Hepatocyte (in vitro differentiated cells): ENCODE data around the gene FTH1. TPM values are rescaled to one million over a fixed set of nuclear protein-coding genes. Genes with fewer than 3 reads are reported as not detected.

Source experiments
- DNase-seq: peaks from one replicate; pipeline ENCODE4 v3.0.0-alpha.2; 2016; ENCODE audit warnings: low spot score
- H2AFZ ChIP-seq: fragments of 200-600 bp; sonication (generic); 2 replicates; pipeline ENCODE4 v1.6.0; 2016; ENCODE audit warnings: antibody characterized with exemption, mild to moderate bottlenecking
- H3K27ac ChIP-seq: fragments of 200-600 bp; sonication (generic); 2 replicates; pipeline ENCODE4 v1.5.1; 2016; ENCODE audit warnings: mild to moderate bottlenecking
- H3K27me3 ChIP-seq: fragments of 200-600 bp; sonication (generic); 2 replicates; pipeline ENCODE4 v1.6.1; 2016
- H3K36me3 ChIP-seq: fragments of 200-600 bp; sonication (generic); replicated peaks from 2 replicates; pipeline ENCODE4 v1.5.1; 2016; ENCODE audit warnings: low read depth; ENCODE audit not compliant: insufficient read depth
- H3K4me1 ChIP-seq: fragments of 200-600 bp; sonication (generic); 2 replicates; pipeline ENCODE4 v1.5.1; 2016; ENCODE audit warnings: mild to moderate bottlenecking, moderate library complexity; ENCODE audit not compliant: insufficient read depth
- H3K4me2 ChIP-seq: fragments of 200-600 bp; sonication (generic); 2 replicates; pipeline ENCODE4 v1.6.0; 2016
- H3K4me3 ChIP-seq: fragments of 200-600 bp; sonication (generic); 2 replicates; pipeline ENCODE4 v1.5.1; 2016; ENCODE audit warnings: mild to moderate bottlenecking
- H3K79me2 ChIP-seq: fragments of 200-600 bp; sonication (generic); 2 replicates; pipeline ENCODE4 v1.6.0; 2017; ENCODE audit warnings: mild to moderate bottlenecking
- H3K9me2 ChIP-seq: fragments of 200-600 bp; sonication (generic); replicated peaks from 2 replicates; pipeline ENCODE4 v1.6.0; 2017; ENCODE audit warnings: mild to moderate bottlenecking; ENCODE audit not compliant: insufficient read depth
- H3K9me3 ChIP-seq: fragments of 200-600 bp; sonication (generic); 2 replicates; pipeline ENCODE4 v1.5.1; 2016; ENCODE audit warnings: low read depth, mild to moderate bottlenecking
- H4K20me1 ChIP-seq: fragments of 200-600 bp; sonication (generic); 2 replicates; pipeline ENCODE4 v1.6.0; 2016; ENCODE audit warnings: mild to moderate bottlenecking; ENCODE audit not compliant: insufficient read depth, poor library complexity, severe bottlenecking
- EZH2 ChIP-seq: fragments of 200-600 bp; sonication (generic); IDR thresholded peaks from 2 replicates; pipeline ENCODE4 v1.6.1; 2016; ENCODE audit warnings: antibody characterized with exemption, mild to moderate bottlenecking, borderline replicate concordance
- EZH2phosphoT487 ChIP-seq: fragments of 200-600 bp; sonication (generic); IDR thresholded peaks from one replicate; pipeline ENCODE4 v1.6.1; 2018; ENCODE audit warnings: antibody characterized with exemption, mild to moderate bottlenecking, low read depth, moderate library complexity; ENCODE audit not compliant: unreplicated experiment, severe bottlenecking
- WGBS: methylation state at CpG from one replicate; pipeline ENCODE4 v1.1.6; 2016; ENCODE audit warnings: low lambda C conversion rate; ENCODE audit errors: missing lambda C conversion rate; 5-methylcytosine and 5-hydroxymethylcytosine counted together
- polyA plus RNA-seq: library from polyadenylated mRNA; unstranded; fragments of >200 nt; fragmentation: Nextera tagmentation; extraction: Ambion mirVana; gene quantifications from 2 replicates; pipeline ENCODE4 v1.2.1, GENCODE V29; 2016
- total RNA-seq: library from RNA; depleted of rRNA; stranded (reverse); fragments of >200 nt; gene quantifications from 2 replicates; pipeline ENCODE4 v1.2.3, GENCODE V29; 2014
- TF ChIP-seq, protein P1 (sequence below): fragments of 200-600 bp; sonication (generic); IDR thresholded peaks from 2 replicates; pipeline ENCODE4 v1.5.1; 2016; ENCODE audit warnings: antibody characterized with exemption, mild to moderate bottlenecking; ENCODE audit not compliant: poor library complexity

Gene FTH1
- total and polyA plus RNA-seq, 2 experiments from 2014 or later = 1,071 to 8,694 TPM

DNA sequence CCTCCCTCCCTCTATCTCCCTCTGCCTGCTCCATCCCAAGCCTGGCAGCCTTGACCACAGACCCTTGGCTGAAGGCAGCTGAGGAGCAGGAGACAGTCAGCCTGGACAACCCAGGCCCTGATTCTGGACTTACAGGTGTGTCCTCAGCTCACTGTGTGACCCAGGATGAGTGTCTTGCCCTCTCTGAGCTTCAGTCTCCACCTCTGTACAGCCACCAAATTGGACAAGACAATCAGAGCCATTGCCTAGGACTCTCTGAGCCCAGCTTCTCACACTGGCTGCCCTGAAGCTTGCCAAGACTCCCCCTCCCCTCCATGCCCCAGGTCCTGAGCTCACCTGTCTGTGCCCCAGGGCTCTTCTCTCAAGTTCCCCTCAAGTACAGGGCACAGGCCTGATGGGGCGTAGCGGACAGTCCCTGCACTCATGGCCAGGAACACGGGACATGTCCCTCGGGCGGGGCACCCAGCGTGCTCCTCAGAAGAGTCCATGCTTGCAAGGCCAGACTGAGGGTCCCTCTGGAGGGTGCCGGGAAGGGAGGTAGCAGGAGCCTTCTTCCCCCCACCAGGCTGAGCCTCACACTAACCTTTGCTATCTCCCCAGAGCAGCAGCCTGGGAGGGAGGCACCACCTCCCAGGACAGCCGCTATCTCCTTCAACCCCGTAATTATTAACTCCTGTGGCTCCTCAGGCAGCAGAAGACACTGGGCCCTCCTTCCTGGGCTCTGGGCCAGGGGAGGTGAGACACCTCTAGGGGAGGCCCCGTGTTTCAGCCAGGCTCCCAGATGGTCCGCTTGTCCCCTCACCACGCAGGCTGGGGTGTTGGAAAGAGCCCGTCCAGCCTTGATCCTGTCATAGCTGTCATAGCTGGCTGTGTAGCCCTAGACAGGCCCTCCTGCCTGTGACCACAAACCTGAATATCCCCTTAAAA is 47.5 kb downstream of the FTH1 start:
- DNase-seq = peak; percentile 64
- H3K9me3 ChIP-seq = no peaks in the 10 kb centered on the region
- peaks cover 42% of the 10 kb centered on the region for H3K4me1 ChIP-seq
- peak overlapping the region; percentile 61 for H3K27ac ChIP-seq
- H3K4me3 ChIP-seq = no peak overlapping the region
- peak overlapping the region; percentile 57 for H3K4me2 ChIP-seq
- H3K27me3 ChIP-seq = no peaks in the 10 kb centered on the region
- H2AFZ ChIP-seq = no peak overlapping the region
- H3K79me2 ChIP-seq = peaks cover 18% of the 10 kb centered on the region
- no peak for TF ChIP-seq EZH2
- no peak for TF ChIP-seq EZH2phosphoT487
- TF ChIP-seq, protein P1, sequence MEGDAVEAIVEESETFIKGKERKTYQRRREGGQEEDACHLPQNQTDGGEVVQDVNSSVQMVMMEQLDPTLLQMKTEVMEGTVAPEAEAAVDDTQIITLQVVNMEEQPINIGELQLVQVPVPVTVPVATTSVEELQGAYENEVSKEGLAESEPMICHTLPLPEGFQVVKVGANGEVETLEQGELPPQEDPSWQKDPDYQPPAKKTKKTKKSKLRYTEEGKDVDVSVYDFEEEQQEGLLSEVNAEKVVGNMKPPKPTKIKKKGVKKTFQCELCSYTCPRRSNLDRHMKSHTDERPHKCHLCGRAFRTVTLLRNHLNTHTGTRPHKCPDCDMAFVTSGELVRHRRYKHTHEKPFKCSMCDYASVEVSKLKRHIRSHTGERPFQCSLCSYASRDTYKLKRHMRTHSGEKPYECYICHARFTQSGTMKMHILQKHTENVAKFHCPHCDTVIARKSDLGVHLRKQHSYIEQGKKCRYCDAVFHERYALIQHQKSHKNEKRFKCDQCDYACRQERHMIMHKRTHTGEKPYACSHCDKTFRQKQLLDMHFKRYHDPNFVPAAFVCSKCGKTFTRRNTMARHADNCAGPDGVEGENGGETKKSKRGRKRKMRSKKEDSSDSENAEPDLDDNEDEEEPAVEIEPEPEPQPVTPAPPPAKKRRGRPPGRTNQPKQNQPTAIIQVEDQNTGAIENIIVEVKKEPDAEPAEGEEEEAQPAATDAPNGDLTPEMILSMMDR = no peak
- no peaks in the 10 kb centered on the region for H3K9me2 ChIP-seq
- H3K36me3 ChIP-seq = no peaks in the 10 kb centered on the region
- H4K20me1 ChIP-seq = no peaks in the 10 kb centered on the region
- 47% methylated on average over 13 of the region's 13 CpGs for WGBS

DNA sequence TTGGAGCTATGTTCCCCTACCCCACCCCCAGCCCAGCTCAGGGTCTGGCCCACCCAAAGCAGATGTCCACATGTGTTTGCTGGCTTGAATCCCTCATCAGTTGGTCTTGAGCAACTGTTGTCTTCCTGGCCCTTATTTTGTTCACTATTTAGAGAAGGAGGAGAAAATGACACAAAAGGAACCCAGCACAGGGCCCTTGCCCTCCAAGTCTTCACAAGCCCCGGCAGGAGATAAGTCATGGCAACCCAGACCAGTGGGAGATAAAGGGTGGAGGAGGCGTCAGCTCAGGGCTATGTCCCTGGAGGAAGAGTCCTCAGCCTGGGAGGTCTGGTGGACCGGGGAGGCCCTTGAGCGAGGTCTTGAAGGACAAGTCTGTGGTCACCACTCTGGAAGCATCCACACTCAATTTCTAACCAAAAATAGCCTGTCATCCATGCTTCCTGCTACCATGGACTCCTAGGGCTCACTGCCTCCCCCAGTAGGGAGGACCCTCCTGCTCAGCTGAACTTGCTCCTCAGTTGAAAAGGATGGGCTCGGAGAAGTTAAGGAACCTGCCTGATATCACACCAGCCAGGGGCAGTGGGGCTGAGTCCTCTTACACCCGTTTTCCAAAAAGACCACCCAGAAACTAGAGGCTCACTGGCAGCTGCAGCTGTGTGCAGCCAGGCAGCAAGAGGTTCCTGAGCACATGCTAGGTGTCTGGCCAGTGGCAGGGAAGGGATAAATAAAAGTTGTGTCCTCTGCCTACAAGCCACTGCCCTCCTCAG is 48.3 kb downstream of the FTH1 start:
- no peaks in the 10 kb centered on the region for H3K9me3 ChIP-seq
- no peak for DNase-seq
- peaks cover 19% of the 10 kb centered on the region for H3K79me2 ChIP-seq
- H3K4me1 ChIP-seq = peaks cover 38% of the 10 kb centered on the region
- H3K27ac ChIP-seq = no peak overlapping the region
- no peaks in the 10 kb centered on the region for H3K27me3 ChIP-seq
- H3K36me3 ChIP-seq = no peaks in the 10 kb centered on the region
- no peak overlapping the region for H2AFZ ChIP-seq
- H3K4me3 ChIP-seq = no peak overlapping the region
- WGBS = 73% methylated on average over 6 of the region's 6 CpGs
- no peaks in the 10 kb centered on the region for H4K20me1 ChIP-seq
- peak overlapping the region; percentile 57 for H3K4me2 ChIP-seq
- no peaks in the 10 kb centered on the region for H3K9me2 ChIP-seq
- TF ChIP-seq EZH2 (no peak), EZH2phosphoT487 (no peak)
- TF ChIP-seq, protein P1 = no peak

DNA sequence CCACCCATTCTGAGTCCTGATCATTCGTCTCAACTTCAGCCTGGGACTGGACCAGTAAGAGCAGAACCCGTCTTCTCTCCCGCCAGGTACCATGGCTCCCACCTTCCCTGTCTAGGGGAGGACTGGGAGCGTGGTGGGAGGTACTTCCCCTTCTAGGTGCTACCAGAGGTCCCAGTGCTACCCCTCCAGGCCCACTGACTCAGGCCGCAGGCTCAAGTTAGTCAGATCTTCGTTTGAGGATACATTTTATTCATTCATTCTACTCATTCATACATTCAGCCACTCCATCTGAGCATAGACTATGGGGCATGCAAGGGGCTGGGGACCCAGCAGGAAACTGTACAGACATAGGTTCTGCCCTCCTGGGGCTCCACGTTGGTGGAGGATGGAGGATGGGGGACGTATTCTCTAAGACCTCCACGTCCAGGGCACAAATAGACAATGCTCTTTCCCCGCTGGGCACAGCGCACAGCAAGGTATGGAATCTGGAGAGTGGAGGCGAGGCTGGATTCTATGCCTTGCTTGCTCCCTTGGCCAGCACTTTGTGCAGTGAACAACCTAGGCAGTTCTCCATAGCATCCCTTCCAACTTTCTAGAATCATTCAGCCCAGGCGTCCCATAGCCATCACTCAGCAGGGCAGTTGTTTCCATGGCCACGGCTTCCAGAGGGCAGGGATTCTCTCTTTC is 49.0 kb downstream of the FTH1 start:
- WGBS = 90% methylated on average over 14 of the region's 14 CpGs
- Histone ChIP-seq H2AFZ (no peak overlapping the region), H3K4me2 (peak overlapping the region; percentile 94), H3K4me3 (no peak overlapping the region), H4K20me1 (no peaks in the 10 kb centered on the region), H3K79me2 (peaks cover 19% of the 10 kb centered on the region), H3K4me1 (peaks cover 31% of the 10 kb centered on the region), H3K27ac (peak overlapping the region; percentile 14), H3K9me3 (no peaks in the 10 kb centered on the region), H3K36me3 (no peaks in the 10 kb centered on the region), H3K9me2 (no peaks in the 10 kb centered on the region), H3K27me3 (no peaks in the 10 kb centered on the region)
- no peak for TF ChIP-seq EZH2
- TF ChIP-seq, protein P1 = no peak
- TF ChIP-seq EZH2phosphoT487 = no peak
- DNase-seq = no peak
